Panc1 (cell line): ENCODE results near the gene CERT1.

ENCODE experiments used
- CTCF ChIP-seq: fragments of 450-650 bp; IDR thresholded peaks from 2 replicates; pipeline ENCODE4 v1.5.1; 2017; ENCODE audit warnings: mild to moderate bottlenecking
- POLR2AphosphoS5 ChIP-seq: IDR thresholded peaks from 2 replicates; pipeline ENCODE4 v1.6.1; 2012; ENCODE audit warnings: mild to moderate bottlenecking, low read depth, low read length, moderate library complexity
- REST ChIP-seq, 2 experiments: IDR thresholded peaks; 2 replicates each; pipeline ENCODE4 v1.6.1; 2011 to 2012; ENCODE audit warnings: low read depth in 2 of 2, control low read depth in 1 of 2, low read length in 1 of 2, mild to moderate bottlenecking in 1 of 2, moderate library complexity in 1 of 2; ENCODE audit not compliant: insufficient read depth in 1 of 2

- TF ChIP-seq CTCF (no peak), POLR2AphosphoS5 (no peak), REST (IDR thresholded peaks at IDR 0.05; ENCODE audit: insufficient read depth in 1 of 2, low read depth in 2 of 2, low read length in 1 of 2) (no peak)
These were observed 40.2 kb downstream of the CERT1 start for GRCh38 chr5:75471193-75471592.
